HG03196 (cell line): ENCODE measurements around the gene RNF213.
"Not testable (repeated sequence)": the region's sequence is repeated elsewhere in the genome, so short reads cannot be mapped to it uniquely, and the experiment has no call there.

Experiments used
- ATAC-seq: cut with Tn5 transposase; IDR thresholded peaks from one replicate; pipeline ENCODE4 v1.9.1; 2021; ENCODE audit not compliant: unreplicated experiment

The RNF213 gene

GRCh38 chr17:80267391-80267790 lies 6.7 kb downstream of the RNF213 start:
- ATAC-seq = no peak

- ATAC-seq = no peak
Observed at GRCh38 chr17:80268427-80268826, 7.8 kb downstream of the RNF213 start.

DNA sequence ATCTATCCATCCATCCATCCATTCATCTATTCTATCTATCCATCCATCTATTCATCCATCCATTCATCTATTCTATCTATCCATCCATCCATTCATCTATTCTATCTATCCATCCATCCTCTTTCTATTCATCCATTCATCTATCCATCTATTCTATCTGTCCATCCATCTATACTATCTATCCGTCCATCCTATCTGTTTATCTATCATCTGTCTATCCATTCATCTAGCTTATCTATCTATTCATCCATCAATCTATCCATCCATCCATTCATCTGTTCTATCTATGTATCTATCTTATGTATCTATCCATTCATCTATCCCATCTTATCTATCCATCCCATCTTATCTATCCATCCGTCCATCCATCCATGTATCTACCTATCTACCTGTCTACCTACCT lies 8.8 kb downstream of the RNF213 start:
- ATAC-seq = no peak

DNA sequence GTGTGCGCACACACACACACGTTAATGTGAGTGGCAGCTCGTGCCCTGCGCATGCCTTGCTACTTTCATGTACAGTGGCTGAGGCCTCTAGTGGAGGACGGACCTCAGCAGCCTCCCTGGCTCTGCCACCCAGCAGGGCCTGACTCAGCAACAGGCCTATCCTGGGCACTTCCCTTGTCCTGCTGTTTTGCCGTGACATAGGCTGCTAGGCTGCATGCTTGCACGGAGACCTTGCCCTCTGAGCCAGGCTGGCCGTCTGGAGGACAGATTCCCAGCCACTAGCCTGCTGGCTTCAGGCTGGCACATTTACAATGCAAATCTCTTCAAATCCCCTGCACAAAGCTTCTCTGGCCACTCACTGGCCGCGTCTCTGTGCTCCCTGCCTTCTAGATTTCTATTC lies 9.5 kb downstream of the RNF213 start:
- ATAC-seq = no peak

- ATAC-seq = no peak
Observed at GRCh38 chr17:80270836-80271235, 10.2 kb downstream of the RNF213 start.

DNA sequence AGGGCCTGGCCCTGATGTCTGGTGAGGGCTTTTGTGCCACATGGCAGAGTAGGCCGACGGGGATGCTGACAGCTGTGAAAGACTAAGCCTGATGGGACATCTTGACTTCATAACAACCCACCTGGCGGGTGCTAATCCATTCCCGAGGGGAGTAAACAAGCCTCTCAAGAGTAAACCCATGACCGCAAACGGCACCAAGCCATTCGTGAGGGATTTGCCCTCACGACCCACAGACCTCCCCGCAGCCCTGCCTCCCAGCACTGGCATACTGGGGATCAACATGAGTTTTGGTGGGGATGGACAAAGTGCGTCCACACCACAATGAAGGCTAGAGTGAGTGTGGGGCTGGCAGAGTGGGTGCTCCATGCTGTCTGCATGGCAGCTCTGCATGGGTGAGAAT lies 11.7 kb downstream of the RNF213 start:
- no peak for ATAC-seq

GRCh38 chr17:80274331-80274730 lies 13.7 kb downstream of the RNF213 start:
- no peak for ATAC-seq

DNA sequence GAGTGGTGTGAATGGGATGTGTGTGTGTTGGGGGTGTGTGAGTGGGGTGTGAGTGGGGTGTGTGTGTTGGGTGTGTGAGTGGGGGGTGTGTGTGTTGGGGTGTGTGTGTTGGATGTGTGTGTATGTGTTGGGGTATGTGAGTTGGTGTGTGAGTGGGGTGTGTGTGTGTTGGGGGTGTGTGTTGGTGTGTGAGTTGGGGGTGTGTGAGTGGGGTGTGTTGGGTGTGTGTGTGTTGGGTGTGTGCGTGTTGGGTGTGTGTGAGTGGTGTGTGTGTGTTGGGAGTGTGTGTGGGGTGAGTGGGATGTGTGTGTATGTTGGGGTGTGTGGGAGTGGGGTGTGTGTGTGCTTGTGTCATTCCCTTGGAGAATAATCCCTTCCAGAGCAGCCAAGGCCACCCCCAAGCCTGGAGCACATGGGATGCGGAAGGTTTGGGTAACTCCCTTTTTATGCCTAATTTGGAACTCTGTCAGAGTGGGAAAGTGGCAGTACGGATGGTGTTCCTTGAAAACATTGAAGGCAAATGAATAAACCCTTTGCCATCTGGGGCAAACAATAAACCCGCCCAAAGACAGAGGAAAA lies 14.3 kb downstream of the RNF213 start:
- ATAC-seq = no peak

DNA sequence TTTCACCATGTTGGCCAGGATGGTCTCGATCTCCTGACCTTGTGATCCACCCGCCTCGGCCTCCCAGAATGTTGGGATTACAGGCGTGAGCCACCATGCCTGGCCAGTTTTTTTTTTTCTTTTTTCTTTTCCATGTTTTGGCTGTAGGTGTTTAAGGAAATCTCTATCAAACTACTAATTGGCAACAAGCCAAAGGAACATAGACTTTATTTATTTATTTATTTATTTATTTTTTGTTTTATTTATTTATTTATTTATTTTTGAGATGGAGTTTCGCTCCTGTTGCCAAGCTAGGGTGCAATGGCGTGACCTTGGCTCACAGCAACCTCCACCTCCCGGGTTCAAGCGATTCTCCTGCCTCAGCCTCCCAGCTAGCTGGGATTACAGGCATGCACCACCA lies 15.2 kb downstream of the RNF213 start:
- ATAC-seq = not testable (repeated sequence)

GRCh38 chr17:80277751-80278671 lies 17.4 kb downstream of the RNF213 start:
- no peak for ATAC-seq

- ATAC-seq = no peak
Observed at GRCh38 chr17:80279895-80280294, 19.2 kb downstream of the RNF213 start.

DNA sequence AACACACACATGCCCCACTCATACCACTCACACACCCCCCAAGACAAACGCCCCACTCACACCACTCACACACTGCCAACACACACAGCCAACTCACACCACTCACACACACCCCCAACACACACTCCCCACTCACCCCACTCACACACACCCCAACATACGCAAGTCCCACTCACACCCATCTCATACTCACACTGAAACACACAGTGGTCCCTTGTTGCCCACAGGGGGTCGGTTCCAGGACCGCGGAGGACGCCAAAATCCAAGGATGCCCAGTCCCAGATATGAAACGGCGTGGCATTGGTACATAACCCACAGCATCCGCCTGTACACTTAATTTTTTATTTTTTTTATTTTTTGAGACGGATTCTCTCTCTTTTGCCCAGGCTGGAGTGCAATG lies 20.9 kb downstream of the RNF213 start:
- no peak for ATAC-seq

DNA sequence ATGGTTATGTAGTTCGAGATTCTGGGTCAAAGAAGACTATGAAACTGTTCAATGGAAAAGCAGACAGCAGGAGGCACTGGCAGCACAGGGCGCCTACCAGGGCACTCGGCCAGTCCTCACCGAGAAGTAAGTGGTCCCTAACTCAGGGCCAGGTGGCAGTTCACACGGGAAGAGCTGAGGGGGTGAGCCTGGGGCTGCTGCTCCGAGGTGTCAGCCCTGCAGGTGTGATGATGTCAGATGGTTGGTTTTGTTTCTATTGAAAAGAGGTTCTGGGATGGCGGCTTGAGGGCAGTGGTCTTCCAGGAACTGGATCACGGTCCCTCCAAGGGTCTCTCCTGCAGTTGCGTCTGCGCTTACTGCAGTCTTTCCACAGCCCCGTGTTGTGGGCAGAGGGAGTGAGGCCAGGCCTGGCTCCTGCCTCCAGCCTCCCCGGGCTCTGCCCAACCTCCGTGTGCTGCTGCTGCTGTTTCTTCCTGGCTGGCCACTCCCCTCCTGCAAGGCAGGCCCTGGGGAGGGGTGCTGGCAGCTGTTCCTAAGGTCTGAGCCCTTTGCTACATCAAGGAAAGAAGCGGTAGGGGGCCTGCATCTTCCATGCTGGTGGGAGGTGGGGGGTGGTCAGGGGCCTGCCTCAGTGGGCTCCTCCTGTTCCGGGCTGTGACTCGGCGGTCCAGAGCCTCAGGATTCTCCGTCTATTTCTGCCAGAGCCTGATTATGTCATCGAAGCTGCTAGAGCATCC lies 22.6 kb downstream of the RNF213 start:
- ATAC-seq = no peak

- ATAC-seq = no peak
Observed at GRCh38 chr17:80284631-80285030, 24.0 kb downstream of the RNF213 start.

DNA sequence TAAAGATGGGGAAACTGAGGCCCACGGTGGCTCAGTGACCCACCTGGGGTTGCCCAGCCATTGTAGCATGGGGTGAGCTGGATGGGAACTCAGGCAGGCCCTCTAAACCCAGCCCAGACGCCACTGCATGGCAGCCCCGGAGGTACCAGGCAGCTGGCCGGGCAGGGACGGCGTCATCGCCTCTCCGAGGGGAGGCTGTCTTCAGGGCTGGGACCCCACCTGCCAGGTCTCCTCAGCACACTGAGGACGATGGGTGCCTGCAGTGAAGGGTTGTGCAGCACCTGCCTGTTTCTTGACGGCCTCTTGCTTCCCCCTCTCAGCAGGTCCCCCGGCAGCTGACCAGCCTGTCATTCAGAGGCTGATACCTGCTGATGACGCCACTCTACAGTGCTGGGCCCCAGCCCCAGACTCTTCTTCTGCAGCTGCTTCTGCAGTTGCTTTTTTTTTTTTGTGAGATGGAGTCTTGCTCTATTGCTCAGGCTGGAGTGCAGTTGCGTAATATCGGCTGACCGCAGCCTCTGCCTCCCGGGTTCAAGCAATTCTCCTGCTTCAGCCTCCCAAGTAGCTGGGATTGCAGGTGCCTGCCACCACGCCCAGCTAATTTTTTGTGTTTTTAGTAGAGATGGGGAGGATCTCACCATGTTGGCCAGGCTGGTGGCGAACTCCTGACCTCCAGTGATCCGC lies 24.7 kb downstream of the RNF213 start:
- no peak for ATAC-seq

DNA sequence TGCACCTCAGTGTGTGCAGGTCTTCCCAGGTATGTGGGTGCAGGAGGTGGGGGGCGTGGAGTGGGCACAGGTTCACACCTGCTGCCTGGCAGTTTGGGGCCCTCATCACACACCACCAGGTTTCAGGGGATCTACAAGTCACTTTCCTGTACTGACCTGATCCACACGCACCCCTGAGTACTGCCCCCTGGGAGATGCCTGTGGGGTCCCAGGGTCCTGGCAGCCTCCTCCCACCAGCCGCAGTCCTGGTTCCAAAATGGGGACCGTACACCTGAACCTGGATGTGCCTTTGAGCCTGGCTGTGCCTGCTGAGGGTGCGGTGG lies 25.9 kb downstream of the RNF213 start:
- ATAC-seq = no peak

GRCh38 chr17:80287038-80287437 lies 26.4 kb downstream of the RNF213 start:
- no peak for ATAC-seq

GRCh38 chr17:80287806-80288567 lies 27.3 kb downstream of the RNF213 start:
- ATAC-seq = no peak

DNA sequence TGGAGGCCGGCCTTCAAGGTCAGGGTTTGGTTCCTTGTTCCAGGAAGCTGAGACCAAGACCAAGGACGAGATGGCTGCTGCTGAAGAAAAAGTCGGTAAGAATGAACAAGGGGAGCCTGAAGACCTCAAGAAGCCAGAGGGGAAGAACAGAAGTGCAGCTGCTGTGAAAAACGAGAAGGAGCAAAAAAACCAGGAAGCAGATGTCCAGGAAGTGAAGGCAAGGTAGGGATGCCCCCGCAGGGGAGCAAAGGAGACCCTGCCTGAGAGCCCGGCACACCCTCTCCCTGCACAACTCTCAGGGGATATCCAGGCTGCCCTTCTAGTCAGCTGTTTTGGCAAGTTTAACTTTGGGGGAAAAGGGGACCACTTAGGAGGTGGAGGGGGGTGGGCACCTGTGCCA lies 29.0 kb downstream of the RNF213 start:
- no peak for ATAC-seq

DNA sequence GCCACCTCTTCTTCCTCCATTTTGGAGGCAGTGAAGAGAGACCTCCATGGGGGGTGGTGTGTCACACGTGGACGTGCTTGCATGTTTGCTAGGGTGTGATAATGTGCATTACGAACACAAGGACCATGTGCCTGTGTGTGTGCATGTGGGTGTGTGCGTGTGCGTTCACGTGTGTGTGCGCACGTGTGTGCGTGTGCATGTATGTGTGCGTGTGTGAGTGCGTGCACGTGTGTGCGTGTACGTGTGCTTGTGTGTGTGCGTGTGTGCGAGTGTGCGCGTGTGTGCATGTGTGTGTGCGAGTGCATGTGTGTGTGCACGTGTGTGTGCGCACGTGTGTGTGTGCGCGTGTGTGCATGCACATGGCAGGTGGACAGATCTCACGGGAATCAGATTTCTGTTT lies 29.5 kb downstream of the RNF213 start:
- ATAC-seq = no peak

DNA sequence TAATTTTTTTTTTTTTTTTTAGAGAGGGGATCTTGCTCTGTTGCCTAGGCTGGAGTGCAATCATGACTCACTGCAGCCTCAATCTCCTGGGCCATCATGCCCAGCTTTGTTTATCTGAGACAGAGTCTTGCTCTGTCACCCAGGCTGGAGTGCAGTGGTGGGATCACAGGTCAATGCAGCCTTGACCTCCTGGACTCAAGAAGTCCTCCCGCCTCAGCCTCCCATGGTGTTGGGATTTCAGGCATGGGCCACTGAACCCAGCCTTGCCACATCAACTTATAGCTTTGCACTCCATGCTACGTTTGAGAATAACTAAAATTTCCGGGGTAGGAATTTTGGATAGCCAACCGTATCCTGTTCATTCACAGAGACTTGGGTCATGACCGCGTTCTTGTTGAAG lies 30.6 kb downstream of the RNF213 start:
- no peak for ATAC-seq
